Measurements from ENCODE around the gene APLF. TPM values are rescaled to one million over a fixed set of nuclear protein-coding genes. Genes with fewer than 3 reads are reported as not detected.

APLF gene
- total RNA-seq, 4 donors from 2014 or later = 2.3 to 4.8 (median 3.5) TPM

GRCh38 chr2:68475576-68475975 is 8.2 kb downstream of the APLF start:
- Histone ChIP-seq H3K27me3 (no peaks in the 10 kb centered on the region), H3K4me3 (no peak overlapping the region), H3K9me3 (no peaks in the 10 kb centered on the region), H3K27ac (no peak overlapping the region), H3K36me3 (no peaks in the 10 kb centered on the region), H3K4me1 (no peaks in the 10 kb centered on the region)
- intact Hi-C loops (cut with DNase I; ENCODE audit: low total_unique reads) (no loop called here), in situ Hi-C loops (cut with MboI; ENCODE audit: low sequenced_read_pairs in 4 of 4) (loop anchor here (10.0 to 25.0 kb wide), 3 partner anchors 237 to 449 kb away; no protein-coding TSS in a partner anchor)
- ATAC-seq = no peak
- no peak for TF ChIP-seq POLR2A (IDR thresholded peaks at IDR 0.05)
- TF ChIP-seq, protein P1, sequence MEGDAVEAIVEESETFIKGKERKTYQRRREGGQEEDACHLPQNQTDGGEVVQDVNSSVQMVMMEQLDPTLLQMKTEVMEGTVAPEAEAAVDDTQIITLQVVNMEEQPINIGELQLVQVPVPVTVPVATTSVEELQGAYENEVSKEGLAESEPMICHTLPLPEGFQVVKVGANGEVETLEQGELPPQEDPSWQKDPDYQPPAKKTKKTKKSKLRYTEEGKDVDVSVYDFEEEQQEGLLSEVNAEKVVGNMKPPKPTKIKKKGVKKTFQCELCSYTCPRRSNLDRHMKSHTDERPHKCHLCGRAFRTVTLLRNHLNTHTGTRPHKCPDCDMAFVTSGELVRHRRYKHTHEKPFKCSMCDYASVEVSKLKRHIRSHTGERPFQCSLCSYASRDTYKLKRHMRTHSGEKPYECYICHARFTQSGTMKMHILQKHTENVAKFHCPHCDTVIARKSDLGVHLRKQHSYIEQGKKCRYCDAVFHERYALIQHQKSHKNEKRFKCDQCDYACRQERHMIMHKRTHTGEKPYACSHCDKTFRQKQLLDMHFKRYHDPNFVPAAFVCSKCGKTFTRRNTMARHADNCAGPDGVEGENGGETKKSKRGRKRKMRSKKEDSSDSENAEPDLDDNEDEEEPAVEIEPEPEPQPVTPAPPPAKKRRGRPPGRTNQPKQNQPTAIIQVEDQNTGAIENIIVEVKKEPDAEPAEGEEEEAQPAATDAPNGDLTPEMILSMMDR (IDR thresholded peaks at IDR 0.05 in 4 of 5, conservative IDR thresholded peaks at IDR 0.05 in 1 of 5) = no peak
- no peak for DNase-seq

DNA sequence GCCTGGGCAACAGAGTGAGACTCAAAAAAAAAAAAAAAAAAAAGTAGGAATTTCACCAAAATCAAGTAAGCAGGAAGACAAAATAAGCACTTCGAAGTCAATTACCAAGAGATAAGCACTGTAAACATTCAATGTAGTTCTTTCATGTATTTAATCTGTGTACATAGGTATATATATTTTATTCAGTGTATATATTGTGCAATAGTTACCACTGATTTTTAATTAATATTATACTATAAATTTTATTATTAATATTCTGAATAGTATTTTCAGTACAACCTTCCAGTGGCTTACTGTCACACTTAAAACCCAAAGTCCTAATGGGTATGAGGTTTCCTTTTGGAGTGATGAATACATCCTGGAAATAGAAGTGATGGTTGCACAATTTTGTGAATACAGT is 9.1 kb downstream of the APLF start:
- no peaks in the 10 kb centered on the region for H3K9me3 ChIP-seq
- no peak overlapping the region for H3K4me3 ChIP-seq
- intact Hi-C loops (cut with DNase I; ENCODE audit: low total_unique reads) (no loop called here), in situ Hi-C loops (cut with MboI; ENCODE audit: low sequenced_read_pairs in 4 of 4) (loop anchor here (10.0 to 25.0 kb wide), 3 partner anchors 236 to 448 kb away; no protein-coding TSS in a partner anchor)
- ATAC-seq (no peak), DNase-seq (no peak)
- no peaks in the 10 kb centered on the region for H3K4me1 ChIP-seq
- no peaks in the 10 kb centered on the region for H3K27me3 ChIP-seq
- H3K27ac ChIP-seq = no peak overlapping the region
- H3K36me3 ChIP-seq = no peaks in the 10 kb centered on the region
- TF ChIP-seq, protein P1 (IDR thresholded peaks at IDR 0.05 in 4 of 5, conservative IDR thresholded peaks at IDR 0.05 in 1 of 5) = no peak
- no peak for TF ChIP-seq POLR2A (IDR thresholded peaks at IDR 0.05)

GRCh38 chr2:68478688-68479087 is 11.3 kb downstream of the APLF start:
- H3K4me3 ChIP-seq = no peak overlapping the region
- no peaks in the 10 kb centered on the region for H3K27me3 ChIP-seq
- H3K27ac ChIP-seq = no peak overlapping the region
- H3K36me3 ChIP-seq = no peaks in the 10 kb centered on the region
- no peak for DNase-seq
- no peak for ATAC-seq
- intact Hi-C loops (cut with DNase I; ENCODE audit: low total_unique reads) (no loop called here), in situ Hi-C loops (cut with MboI; ENCODE audit: low sequenced_read_pairs in 4 of 4) (loop anchor here (10.0 to 25.0 kb wide), 3 partner anchors 234 to 446 kb away; no protein-coding TSS in a partner anchor)
- no peaks in the 10 kb centered on the region for H3K9me3 ChIP-seq
- no peak for TF ChIP-seq POLR2A (IDR thresholded peaks at IDR 0.05)
- TF ChIP-seq, protein P1 (IDR thresholded peaks at IDR 0.05 in 4 of 5, conservative IDR thresholded peaks at IDR 0.05 in 1 of 5) = no peak
- peaks cover 0 to 3% of the 10 kb centered on the region in 2 donors for H3K4me1 ChIP-seq

DNA sequence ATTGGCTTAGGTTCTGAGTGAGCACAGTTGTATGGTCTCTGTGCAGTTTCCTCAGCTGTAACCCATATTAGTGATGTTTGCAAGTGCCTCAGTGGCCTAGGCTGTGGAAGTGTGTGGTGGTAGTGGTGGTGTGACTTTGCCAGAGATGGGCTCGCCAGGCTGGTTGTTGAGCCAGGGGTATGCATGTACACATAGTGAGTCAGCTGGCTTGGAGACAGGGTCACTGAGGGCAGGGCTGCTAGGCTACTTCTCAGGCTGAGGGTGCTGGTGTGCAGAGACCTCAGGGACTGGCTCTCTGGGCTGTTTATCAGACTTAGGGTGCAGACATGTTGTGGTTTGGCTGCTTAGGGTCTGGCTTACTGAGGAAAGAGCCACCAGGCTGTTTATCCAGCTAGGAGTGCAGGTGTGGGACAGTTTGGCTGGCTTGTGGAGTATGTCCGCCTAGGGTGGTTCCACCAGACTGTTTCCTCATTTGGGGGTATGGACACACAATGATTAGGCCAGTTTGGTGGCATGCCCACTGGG is 15.0 kb downstream of the APLF start:
- peaks cover 0 to 3% of the 10 kb centered on the region in 2 donors for H3K4me1 ChIP-seq
- ATAC-seq (no peak), DNase-seq (no peak)
- no peaks in the 10 kb centered on the region for H3K9me3 ChIP-seq
- H3K27ac ChIP-seq = no peak overlapping the region
- TF ChIP-seq, protein P1 (IDR thresholded peaks at IDR 0.05 in 4 of 5, conservative IDR thresholded peaks at IDR 0.05 in 1 of 5) = no peak
- no peak for TF ChIP-seq POLR2A (IDR thresholded peaks at IDR 0.05)
- H3K27me3 ChIP-seq = no peaks in the 10 kb centered on the region
- no peak overlapping the region for H3K4me3 ChIP-seq
- in situ Hi-C loops (cut with MboI; ENCODE audit: low sequenced_read_pairs in 4 of 4) = loop anchor here (10.0 to 25.0 kb wide), 4 partner anchors 230 to 442 kb away; no protein-coding TSS in a partner anchor
- no peaks in the 10 kb centered on the region for H3K36me3 ChIP-seq
- intact Hi-C loops (cut with DNase I; ENCODE audit: low total_unique reads) = no loop called here

Measured in gastrocnemius medialis (tissue), 4 donors.